DMS 273 (cell line): ENCODE data around the gene RGS6.

Experiments
- DNase-seq: peaks from one replicate; lab custom pipeline; 2025; ENCODE audit not compliant: unreplicated experiment; lab: John Stamatoyannopoulos, UW

Gene RGS6

GRCh38 chr14:72237722-72238666 lies 305.8 kb downstream of the RGS6 start:
- no peak for DNase-seq

- DNase-seq, result no peak
Observed at GRCh38 chr14:72243309-72244293, 311.4 kb downstream of the RGS6 start.

- no peak for DNase-seq
Observed at GRCh38 chr14:72247896-72248465, 315.8 kb downstream of the RGS6 start.

GRCh38 chr14:72253503-72253902 lies 321.3 kb downstream of the RGS6 start:
- no peak for DNase-seq

- DNase-seq, result no peak
Observed at GRCh38 chr14:72254202-72254936, 322.1 kb downstream of the RGS6 start.

- DNase-seq, result no peak
Observed at GRCh38 chr14:72254937-72255472, 322.8 kb downstream of the RGS6 start.

GRCh38 chr14:72256055-72256454 lies 323.8 kb downstream of the RGS6 start:
- DNase-seq, result no peak

- no peak for DNase-seq
Observed at GRCh38 chr14:72261068-72261467, 328.8 kb downstream of the RGS6 start.

GRCh38 chr14:72262771-72263170 lies 330.5 kb downstream of the RGS6 start:
- no peak for DNase-seq

- DNase-seq, result peak; percentile 71
Observed at GRCh38 chr14:72264716-72265115, 332.5 kb downstream of the RGS6 start.

- peak; percentile 23 for DNase-seq
Observed at GRCh38 chr14:72270147-72270727, 338.0 kb downstream of the RGS6 start.

- DNase-seq, result no peak
Observed at GRCh38 chr14:72270749-72271148, 338.5 kb downstream of the RGS6 start.

GRCh38 chr14:72275242-72275641 lies 343.0 kb downstream of the RGS6 start:
- DNase-seq, result no peak

- DNase-seq, result no peak
Observed at GRCh38 chr14:72278316-72278715, 346.1 kb downstream of the RGS6 start.

GRCh38 chr14:72284176-72284575 lies 351.9 kb downstream of the RGS6 start:
- no peak for DNase-seq

- peak; percentile 46 for DNase-seq
Observed at GRCh38 chr14:72290241-72290640, 358.0 kb downstream of the RGS6 start.

- DNase-seq, result peak; percentile 80
Observed at GRCh38 chr14:72291908-72292688, 359.9 kb downstream of the RGS6 start.

- DNase-seq, result no peak
Observed at GRCh38 chr14:72292689-72293024, 360.4 kb downstream of the RGS6 start.

- DNase-seq, result no peak
Observed at GRCh38 chr14:72301352-72301751, 369.1 kb downstream of the RGS6 start.
